Measurements from ENCODE around the gene KRT36.

DNA sequence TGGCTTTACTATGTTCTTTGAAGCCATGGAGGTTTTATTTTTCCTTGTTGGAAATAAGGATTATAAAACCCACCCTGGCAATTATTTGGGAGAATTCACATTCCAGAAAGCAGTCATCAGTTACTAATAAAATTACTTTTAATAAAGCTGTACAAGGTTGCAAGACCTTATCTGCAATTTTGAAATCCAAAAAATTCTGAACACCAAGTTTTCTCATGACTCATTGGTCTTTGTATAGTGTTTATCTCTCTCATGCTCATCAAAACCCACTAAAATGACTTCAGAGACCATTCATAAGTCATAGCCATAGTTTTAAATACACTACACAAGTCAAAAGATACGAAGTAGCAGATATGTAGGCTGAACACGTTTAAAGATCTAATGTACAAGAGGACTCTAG lies 42.9 kb downstream of the KRT36 start:
- TF ChIP-seq, protein P1, sequence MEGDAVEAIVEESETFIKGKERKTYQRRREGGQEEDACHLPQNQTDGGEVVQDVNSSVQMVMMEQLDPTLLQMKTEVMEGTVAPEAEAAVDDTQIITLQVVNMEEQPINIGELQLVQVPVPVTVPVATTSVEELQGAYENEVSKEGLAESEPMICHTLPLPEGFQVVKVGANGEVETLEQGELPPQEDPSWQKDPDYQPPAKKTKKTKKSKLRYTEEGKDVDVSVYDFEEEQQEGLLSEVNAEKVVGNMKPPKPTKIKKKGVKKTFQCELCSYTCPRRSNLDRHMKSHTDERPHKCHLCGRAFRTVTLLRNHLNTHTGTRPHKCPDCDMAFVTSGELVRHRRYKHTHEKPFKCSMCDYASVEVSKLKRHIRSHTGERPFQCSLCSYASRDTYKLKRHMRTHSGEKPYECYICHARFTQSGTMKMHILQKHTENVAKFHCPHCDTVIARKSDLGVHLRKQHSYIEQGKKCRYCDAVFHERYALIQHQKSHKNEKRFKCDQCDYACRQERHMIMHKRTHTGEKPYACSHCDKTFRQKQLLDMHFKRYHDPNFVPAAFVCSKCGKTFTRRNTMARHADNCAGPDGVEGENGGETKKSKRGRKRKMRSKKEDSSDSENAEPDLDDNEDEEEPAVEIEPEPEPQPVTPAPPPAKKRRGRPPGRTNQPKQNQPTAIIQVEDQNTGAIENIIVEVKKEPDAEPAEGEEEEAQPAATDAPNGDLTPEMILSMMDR (IDR thresholded peaks at IDR 0.05): no peak
- TF ChIP-seq POLR2AphosphoS5 (IDR thresholded peaks at IDR 0.05; ENCODE audit: insufficient read depth in 1 of 2, low read depth in 1 of 2): no peak
